Small intestine (tissue), 7 donors: ENCODE data around the gene OR5AU1. TPM values are rescaled to one million over a fixed set of nuclear protein-coding genes. Genes with fewer than 3 reads are reported as not detected.

Experiments used
- DNase-seq, 2 donors: peaks; one replicate each; pipeline versions ENCODE4 v3.0.0 to v3.0.0-alpha.2; 2013
- FAIRE-seq: peaks from 2 replicates; lab custom pipeline; 2012; peaks lifted over from hg19 to GRCh38; lab: Jason Lieb, UNC
- H3K27ac ChIP-seq, 3 donors: one replicate each; pipeline ENCODE4 v1.5.1; 2013; ENCODE audit warnings: low read length in 2 of 3, mild to moderate bottlenecking in 2 of 3, control low read depth in 1 of 3, inconsistent platforms in 1 of 3, low read depth in 1 of 3, moderate library complexity in 1 of 3
- H3K27me3 ChIP-seq, 3 donors: one replicate each; pipeline ENCODE4 v1.6.1; 2013; ENCODE audit warnings: low read length in 3 of 3, inconsistent platforms in 1 of 3; ENCODE audit not compliant: control insufficient read depth in 3 of 3, insufficient read depth in 3 of 3
- H3K36me3 ChIP-seq, 3 donors: one replicate each; pipeline ENCODE4 v1.6.1; 2013; ENCODE audit warnings: low read length in 3 of 3, inconsistent platforms in 1 of 3, low read depth in 1 of 3, mild to moderate bottlenecking in 1 of 3, moderate library complexity in 1 of 3; ENCODE audit not compliant: control insufficient read depth in 3 of 3, insufficient read depth in 2 of 3
- H3K4me1 ChIP-seq, 3 donors: one replicate each; pipeline ENCODE4 v1.6.1; 2013; ENCODE audit warnings: low read length in 2 of 3, inconsistent platforms in 1 of 3, low read depth in 1 of 3, mild to moderate bottlenecking in 1 of 3, moderate library complexity in 1 of 3; ENCODE audit not compliant: control insufficient read depth in 3 of 3, insufficient read depth in 2 of 3
- H3K4me3 ChIP-seq, 3 donors: one replicate each; pipeline ENCODE4 v1.5.1; 2013; ENCODE audit warnings: low read length in 3 of 3, control low read depth in 1 of 3, inconsistent platforms in 1 of 3, low read depth in 1 of 3, mild to moderate bottlenecking in 1 of 3, moderate library complexity in 1 of 3
- H3K9me3 ChIP-seq, 2 donors: one replicate each; pipeline ENCODE4 v1.6.1; 2013; ENCODE audit warnings: low read depth in 1 of 2, low read length in 1 of 2; ENCODE audit not compliant: control insufficient read depth in 2 of 2, insufficient read depth in 1 of 2
- WGBS, 3 donors: extraction: QIAGEN DNeasy Blood & Tissue Kit; methylation state at CpG; one replicate each; pipeline ENCODE4 v1.1.7; 2013; 5-methylcytosine and 5-hydroxymethylcytosine counted together
- polyA plus RNA-seq, 4 donors: library from polyadenylated mRNA; stranded (reverse) in 3 of 4; unstranded in 1 of 4; fragments of 200-250 nt in 3 of 4; fragments of 120-200 nt in 1 of 4; gene quantifications; one replicate each; pipeline versions ENCODE4 v1.2.1 to v1.2.3, GENCODE V29; 2013
- donor health status: healthy with polysubstance abuse.
- donor health status: control.
- donor health status: control.
- donor health status: Bipolar disorder and iron deficiency.
- donor health status: healthy.

Gene OR5AU1
- polyA plus RNA-seq, 4 donors, result not detected

GRCh38 chr14:21107283-21107800 lies 48.5 kb downstream of the OR5AU1 start:
- H3K4me1 ChIP-seq, result peaks cover 4 to 44% (median 6%) of the 10 kb centered on the region in 3 donors
- peaks cover 0 to 3% (median 0%) of the 10 kb centered on the region in 3 donors for H3K36me3 ChIP-seq
- WGBS, 3 donors, result 17 to 49% (median 34%) methylated on average over 5 of the region's 5 CpGs
- peak in 1 of 2 donors; percentile 28 for DNase-seq
- H3K4me3 ChIP-seq, result no peak overlapping the region
- FAIRE-seq, result no peak
- no peaks in the 10 kb centered on the region for H3K27me3 ChIP-seq
- H3K9me3 ChIP-seq, result no peaks in the 10 kb centered on the region
- peak overlapping the region in 1 of 3 donors; percentile 70 for H3K27ac ChIP-seq

- no peak overlapping the region for H3K4me3 ChIP-seq
- H3K36me3 ChIP-seq, result peaks cover 0 to 3% (median 0%) of the 10 kb centered on the region in 3 donors
- 13 to 23% (median 21%) methylated on average over 11 of the region's 11 CpGs for WGBS, 3 donors
- FAIRE-seq (no peak), DNase-seq (peak; percentile 85 to 90)
- no peaks in the 10 kb centered on the region for H3K9me3 ChIP-seq
- H3K27me3 ChIP-seq, result no peaks in the 10 kb centered on the region
- peak overlapping the region in 2 of 3 donors; percentile 70 to 98 for H3K27ac ChIP-seq
- H3K4me1 ChIP-seq, result peaks cover 4 to 51% (median 6%) of the 10 kb centered on the region in 3 donors
Measured at GRCh38 chr14:21106498-21107282, 49.2 kb downstream of the OR5AU1 start.

GRCh38 chr14:21106176-21106497 lies 49.7 kb downstream of the OR5AU1 start:
- peak overlapping the region in 2 of 3 donors; percentile 70 to 98 for H3K27ac ChIP-seq
- FAIRE-seq (no peak), DNase-seq (no peak)
- WGBS, 3 donors, result 53 to 66% (median 56%) methylated on average over 4 of the region's 4 CpGs
- H3K4me3 ChIP-seq, result no peak overlapping the region
- H3K4me1 ChIP-seq, result peaks cover 4 to 56% (median 6%) of the 10 kb centered on the region in 3 donors
- peaks cover 0 to 3% (median 0%) of the 10 kb centered on the region in 3 donors for H3K36me3 ChIP-seq
- H3K9me3 ChIP-seq, result no peaks in the 10 kb centered on the region
- no peaks in the 10 kb centered on the region for H3K27me3 ChIP-seq

- Histone ChIP-seq H3K4me1 (peaks cover 4 to 65% (median 6%) of the 10 kb centered on the region in 3 donors), H3K9me3 (no peaks in the 10 kb centered on the region), H3K27ac (peak overlapping the region; percentile 98 to 99 (median 98)), H3K27me3 (no peaks in the 10 kb centered on the region), H3K36me3 (peaks cover 0 to 3% (median 0%) of the 10 kb centered on the region in 3 donors), H3K4me3 (no peak overlapping the region)
- FAIRE-seq (no peak), DNase-seq (peak; percentile 15 to 55)
- 74 to 78% (median 77%) methylated on average over 8 of the region's 8 CpGs for WGBS, 3 donors
Measured at GRCh38 chr14:21105095-21105494, 50.8 kb downstream of the OR5AU1 start.

Other genes starting within 250 kb of the OR5AU1 start
- gene RNASE2, start 200.6 kb downstream of the OR5AU1 start, polyA plus RNA-seq, result 1 to 10 TPM in 1 of 4 donors, under 1 TPM in 1, not detected in 2; 0.92 to 3.4 TPM
- gene METTL17, start 166.1 kb downstream of the OR5AU1 start, polyA plus RNA-seq, result 100 to 1,000 TPM in 1 of 4 donors, 10 to 100 TPM in 3; 68.5 to 119 (median 77.5) TPM
- gene SLC39A2, start 156.8 kb downstream of the OR5AU1 start, polyA plus RNA-seq, result under 1 TPM in 3 of 4 donors, not detected in 1; 0.04 to 0.67 (median 0.16) TPM
- 100 to 1,000 TPM in 1 of 4 donors, 10 to 100 TPM in 3; 44.5 to 129 (median 71.4) TPM for gene NDRG2, start 131.0 kb downstream of the OR5AU1 start, polyA plus RNA-seq
- under 1 TPM in 2 of 4 donors, not detected in 2; 0.10 to 0.34 TPM for gene TPPP2, start 125.8 kb downstream of the OR5AU1 start, polyA plus RNA-seq
- under 1 TPM in 1 of 4 donors, not detected in 3; 0.04 TPM for gene RNASE13, start 121.3 kb downstream of the OR5AU1 start, polyA plus RNA-seq
- under 1 TPM in 1 of 4 donors, not detected in 3; 0.04 TPM for gene RNASE7, start 113.7 kb downstream of the OR5AU1 start, polyA plus RNA-seq
- gene RNASE8, start 98.2 kb downstream of the OR5AU1 start, polyA plus RNA-seq, result not detected
- 10 to 100 TPM in 2 of 4 donors, 1 to 10 TPM in 2; 2.2 to 26.1 (median 7.2) TPM for gene ARHGEF40, start 85.8 kb downstream of the OR5AU1 start, polyA plus RNA-seq
- 10 to 100 TPM; 42.4 to 69.8 (median 59.6) TPM for gene ZNF219, start 57.4 kb downstream of the OR5AU1 start, polyA plus RNA-seq
- 100 to 1,000 TPM in 2 of 4 donors, 10 to 100 TPM in 2; 57.9 to 245 (median 101) TPM for gene TMEM253, start 55.0 kb downstream of the OR5AU1 start, polyA plus RNA-seq
- gene HNRNPC, start 113.4 kb upstream of the OR5AU1 start, polyA plus RNA-seq, result 100 to 1,000 TPM; 325 to 716 (median 510) TPM
- under 1 TPM in 2 of 4 donors, not detected in 2; 0.44 to 0.73 TPM for gene RPGRIP1, start 124.0 kb upstream of the OR5AU1 start, polyA plus RNA-seq
- gene SUPT16H, start 228.0 kb upstream of the OR5AU1 start, polyA plus RNA-seq, result 10 to 100 TPM; 27.7 to 78.9 (median 46.6) TPM